SHP77 treated with DMSO at 0.1 percent for 48 hours (cell line): ENCODE measurements around the gene TNS1.

ENCODE experiments used
- DNase-seq: peaks from one replicate; lab custom pipeline; 2025; lab: John Stamatoyannopoulos, UW

The TNS1 gene

GRCh38 chr2:217956586-217957457 is 46.0 kb downstream of the TNS1 start:
- DNase-seq: no peak

GRCh38 chr2:217955881-217956493 is 46.8 kb downstream of the TNS1 start:
- no peak for DNase-seq

GRCh38 chr2:217954971-217955740 is 47.6 kb downstream of the TNS1 start:
- DNase-seq: no peak

GRCh38 chr2:217954469-217954868 is 48.3 kb downstream of the TNS1 start:
- DNase-seq: no peak

- DNase-seq: no peak
These were observed 48.7 kb downstream of the TNS1 start for GRCh38 chr2:217954051-217954450.

GRCh38 chr2:217953531-217953932 is 49.3 kb downstream of the TNS1 start:
- DNase-seq: no peak

GRCh38 chr2:217953011-217953481 is 49.7 kb downstream of the TNS1 start:
- DNase-seq: no peak

GRCh38 chr2:217952409-217952808 is 50.4 kb downstream of the TNS1 start:
- DNase-seq: no peak

GRCh38 chr2:217951521-217952247 is 51.1 kb downstream of the TNS1 start:
- no peak for DNase-seq

- no peak for DNase-seq
These were observed 51.7 kb downstream of the TNS1 start for GRCh38 chr2:217951091-217951490.

GRCh38 chr2:217950401-217950871 is 52.4 kb downstream of the TNS1 start:
- DNase-seq: no peak

GRCh38 chr2:217949447-217949846 is 53.3 kb downstream of the TNS1 start:
- no peak for DNase-seq

- DNase-seq: no peak
These were observed 53.9 kb downstream of the TNS1 start for GRCh38 chr2:217948897-217949296.

GRCh38 chr2:217948351-217948791 is 54.4 kb downstream of the TNS1 start:
- DNase-seq: no peak

- DNase-seq: no peak
These were observed 55.1 kb downstream of the TNS1 start for GRCh38 chr2:217947383-217948350.

- no peak for DNase-seq
These were observed 56.7 kb downstream of the TNS1 start for GRCh38 chr2:217946051-217946450.

- DNase-seq: no peak
These were observed 57.3 kb downstream of the TNS1 start for GRCh38 chr2:217945530-217945929.

- DNase-seq: no peak
These were observed 57.9 kb downstream of the TNS1 start for GRCh38 chr2:217944923-217945322.

- no peak for DNase-seq
These were observed 58.4 kb downstream of the TNS1 start for GRCh38 chr2:217944366-217944765.
